ENCODE results near the gene ABHD4.

DNA sequence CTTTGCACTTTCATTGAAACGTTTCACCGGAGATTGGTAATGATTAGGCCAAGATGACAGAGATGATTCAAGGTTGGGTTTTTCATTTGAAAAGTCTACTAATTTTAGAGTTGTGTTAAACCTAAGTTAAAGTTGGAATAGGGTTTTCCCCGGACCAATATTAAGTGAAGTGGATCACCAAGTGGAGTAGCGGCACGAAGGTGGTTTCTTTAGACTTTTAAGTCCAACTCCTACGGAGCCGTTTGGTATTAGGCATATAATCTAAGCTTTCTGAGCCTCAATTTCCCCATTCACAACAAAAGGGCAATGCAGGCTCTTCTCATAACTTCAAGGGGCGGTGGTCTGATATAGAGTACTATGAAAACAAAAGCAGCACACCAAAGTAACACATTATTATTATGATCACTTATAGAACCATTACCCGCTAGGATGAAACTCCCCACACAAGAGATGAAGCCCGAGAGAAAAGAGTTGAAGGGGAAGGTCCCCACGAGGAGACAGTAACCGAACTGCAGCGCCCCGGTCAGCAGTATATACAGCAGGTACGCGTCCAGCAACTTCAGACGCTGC is 9.5 kb upstream of the ABHD4 start:
- TF ChIP-seq, protein P1, sequence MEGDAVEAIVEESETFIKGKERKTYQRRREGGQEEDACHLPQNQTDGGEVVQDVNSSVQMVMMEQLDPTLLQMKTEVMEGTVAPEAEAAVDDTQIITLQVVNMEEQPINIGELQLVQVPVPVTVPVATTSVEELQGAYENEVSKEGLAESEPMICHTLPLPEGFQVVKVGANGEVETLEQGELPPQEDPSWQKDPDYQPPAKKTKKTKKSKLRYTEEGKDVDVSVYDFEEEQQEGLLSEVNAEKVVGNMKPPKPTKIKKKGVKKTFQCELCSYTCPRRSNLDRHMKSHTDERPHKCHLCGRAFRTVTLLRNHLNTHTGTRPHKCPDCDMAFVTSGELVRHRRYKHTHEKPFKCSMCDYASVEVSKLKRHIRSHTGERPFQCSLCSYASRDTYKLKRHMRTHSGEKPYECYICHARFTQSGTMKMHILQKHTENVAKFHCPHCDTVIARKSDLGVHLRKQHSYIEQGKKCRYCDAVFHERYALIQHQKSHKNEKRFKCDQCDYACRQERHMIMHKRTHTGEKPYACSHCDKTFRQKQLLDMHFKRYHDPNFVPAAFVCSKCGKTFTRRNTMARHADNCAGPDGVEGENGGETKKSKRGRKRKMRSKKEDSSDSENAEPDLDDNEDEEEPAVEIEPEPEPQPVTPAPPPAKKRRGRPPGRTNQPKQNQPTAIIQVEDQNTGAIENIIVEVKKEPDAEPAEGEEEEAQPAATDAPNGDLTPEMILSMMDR (IDR thresholded peaks at IDR 0.05), result no peak
- TF ChIP-seq POLR2A (IDR thresholded peaks at IDR 0.05; ENCODE audit: low read depth), result no peak
- TF ChIP-seq POLR2AphosphoS5 (IDR thresholded peaks at IDR 0.05), result no peak
- TF ChIP-seq EP300 (IDR thresholded peaks at IDR 0.05), result no peak
